Progenitor cell of endocrine pancreas (in vitro differentiated cells): ENCODE data around the gene BRIX1. TPM values are rescaled to one million over a fixed set of nuclear protein-coding genes. Genes with fewer than 3 reads are reported as not detected.

ENCODE experiments used
- DNase-seq: peaks from one replicate; pipeline ENCODE4 v3.0.0; 2021; ENCODE audit warnings: low spot score; ENCODE audit not compliant: unreplicated experiment
- H3K27ac Mint-ChIP-seq: 2 replicates; pipeline ENCODE4 v1.8.0; 2021; ENCODE audit warnings: mild to moderate bottlenecking, moderate library complexity, mixed read lengths
- H3K27me3 Mint-ChIP-seq: 2 replicates; pipeline ENCODE4 v1.8.0; 2021; ENCODE audit warnings: mixed read lengths
- H3K36me3 Mint-ChIP-seq: 2 replicates; pipeline ENCODE4 v1.8.0; 2022; ENCODE audit warnings: mixed read lengths; ENCODE audit not compliant: insufficient read depth
- H3K4me1 Mint-ChIP-seq: 2 replicates; pipeline ENCODE4 v1.8.0; 2021; ENCODE audit warnings: low read depth, mixed read lengths
- H3K4me3 Mint-ChIP-seq: 2 replicates; pipeline ENCODE4 v1.8.0; 2021; ENCODE audit warnings: low read depth, mild to moderate bottlenecking, moderate library complexity, mixed read lengths
- H3K9me3 Mint-ChIP-seq: 2 replicates; pipeline ENCODE4 v1.8.0; 2021; ENCODE audit warnings: low read depth, mixed read lengths
- CTCF ChIP-seq: fragments of 200-600 bp; sonication (generic); IDR thresholded peaks from one replicate; pipeline ENCODE4 v1.5.0; 2021; ENCODE audit warnings: antibody characterized with exemption, mild to moderate bottlenecking; ENCODE audit not compliant: unreplicated experiment
- total RNA-seq: library from RNA; stranded (reverse); gene quantifications from 2 replicates; pipeline ENCODE4 v1.2.1, GENCODE V29; 2021

The BRIX1 gene
- total RNA-seq, 1 donor from 2014 or later = 31.4 TPM

- Mint-ChIP-seq H3K9me3 (no peaks in the 10 kb centered on the region), H3K4me3 (no peak overlapping the region), H3K27ac (no peak overlapping the region), H3K27me3 (no peaks in the 10 kb centered on the region), H3K36me3 (peaks cover 14% of the 10 kb centered on the region), H3K4me1 (peaks cover 25% of the 10 kb centered on the region)
- TF ChIP-seq CTCF = no peak
- no peak for DNase-seq
These were observed 2.4 kb upstream of the BRIX1 start for GRCh38 chr5:34913072-34913471.

- no peaks in the 10 kb centered on the region for H3K9me3 Mint-ChIP-seq
- no peak for TF ChIP-seq CTCF
- no peaks in the 10 kb centered on the region for H3K27me3 Mint-ChIP-seq
- H3K27ac Mint-ChIP-seq = no peak overlapping the region
- H3K4me3 Mint-ChIP-seq = no peak overlapping the region
- peaks cover 14% of the 10 kb centered on the region for H3K36me3 Mint-ChIP-seq
- no peak for DNase-seq
- H3K4me1 Mint-ChIP-seq = peaks cover 25% of the 10 kb centered on the region
These were observed 806 bp upstream of the BRIX1 start for GRCh38 chr5:34914671-34915138.

- Mint-ChIP-seq H3K36me3 (peaks cover 10% of the 10 kb centered on the region), H3K27me3 (no peaks in the 10 kb centered on the region), H3K4me1 (peaks cover 25% of the 10 kb centered on the region), H3K9me3 (no peaks in the 10 kb centered on the region), H3K27ac (no peak overlapping the region), H3K4me3 (no peak overlapping the region)
- DNase-seq = no peak
- no peak for TF ChIP-seq CTCF
These were observed 313 bp downstream of the BRIX1 start for GRCh38 chr5:34915856-34916192.

- H3K4me1 Mint-ChIP-seq = peaks cover 25% of the 10 kb centered on the region
- no peak for DNase-seq
- H3K9me3 Mint-ChIP-seq = no peaks in the 10 kb centered on the region
- no peak overlapping the region for H3K4me3 Mint-ChIP-seq
- TF ChIP-seq CTCF = no peak
- H3K36me3 Mint-ChIP-seq = peaks cover 8% of the 10 kb centered on the region
- H3K27ac Mint-ChIP-seq = no peak overlapping the region
- no peaks in the 10 kb centered on the region for H3K27me3 Mint-ChIP-seq
These were observed 1.0 kb downstream of the BRIX1 start for GRCh38 chr5:34916518-34916917.

GRCh38 chr5:34918025-34918424 is 2.5 kb downstream of the BRIX1 start:
- Mint-ChIP-seq H3K27ac (peak overlapping the region; percentile 31), H3K36me3 (peaks cover 6% of the 10 kb centered on the region), H3K27me3 (no peaks in the 10 kb centered on the region), H3K9me3 (no peaks in the 10 kb centered on the region), H3K4me1 (peaks cover 25% of the 10 kb centered on the region), H3K4me3 (peak overlapping the region; percentile 17)
- no peak for TF ChIP-seq CTCF
- DNase-seq = no peak
